AG04449 (cell line): Measurements from ENCODE around the gene MOGAT3.
A peak's percentile ranks its signal among the peaks of the same experiment; 100 is the strongest.

Source experiments
- CTCF ChIA-PET: fragments of 350-600 bp; formaldehyde crosslinking; extraction: SDS; loops from one replicate; lab custom pipeline; 2021; ENCODE audit warnings: antibody characterized with exemption; lab: Yijun Ruan, JAX
- POLR2A ChIA-PET: fragments of 400-600, 350-600 bp; formaldehyde crosslinking; extraction: SDS; loops from one replicate; lab custom pipeline; 2020; ENCODE audit warnings: antibody characterized with exemption, inconsistent platforms; lab: Yijun Ruan, JAX
- DNase-seq: peaks from one replicate; pipeline ENCODE4 v3.0.0-alpha.2; 2010; ENCODE audit warnings: low read depth, low spot score
- H3K4me3 ChIP-seq: 2 replicates; pipeline ENCODE4 v1.5.1; 2011; ENCODE audit warnings: low read depth, mild to moderate bottlenecking, control low read depth, low read length
- CTCF ChIP-seq: IDR thresholded peaks from one replicate; pipeline ENCODE4 v1.5.1; 2011; ENCODE audit warnings: mild to moderate bottlenecking, moderate library complexity, low read length, control low read depth, inconsistent platforms; ENCODE audit not compliant: insufficient read depth; ENCODE audit errors: missing control alignments

Gene MOGAT3

GRCh38 chr7:101225650-101226049 is 24.8 kb upstream of the MOGAT3 start:
- no peak for TF ChIP-seq CTCF
- POLR2A ChIA-PET, result interaction anchor here (1.9 kb wide), 1 partner anchor 8 kb away, joined by 11 read pairs; the partner anchor contains the start of genes PLOD3 and ZNHIT1
- H3K4me3 ChIP-seq, result no peak overlapping the region
- no peak for DNase-seq
- CTCF ChIA-PET, result interaction anchor here (0.6 to 5.2 kb wide), 4 partner anchors 8 to 33 kb away, joined by 3 to 46 read pairs (median 3); partner anchors contain the start of genes FIS1 and PLOD3

DNA sequence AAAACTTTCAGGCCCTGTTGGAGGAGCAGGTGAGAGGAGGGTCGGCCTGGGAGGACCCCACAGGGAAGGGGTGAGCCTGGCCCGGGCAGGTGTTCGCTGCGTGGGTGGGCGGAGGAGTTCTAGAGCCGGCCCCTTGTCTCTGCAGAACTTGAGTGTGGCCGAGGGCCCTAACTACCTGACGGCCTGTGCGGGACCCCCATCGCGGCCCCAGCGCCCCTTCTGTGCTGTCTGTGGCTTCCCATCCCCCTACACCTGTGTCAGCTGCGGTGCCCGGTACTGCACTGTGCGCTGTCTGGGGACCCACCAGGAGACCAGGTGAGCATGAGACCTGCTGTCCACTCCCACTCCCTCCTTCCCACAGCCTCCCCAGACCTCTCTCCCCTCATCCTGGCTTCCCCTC is 22.7 kb upstream of the MOGAT3 start:
- POLR2A ChIA-PET, result no interaction called here
- CTCF ChIA-PET, result interaction anchor here (1.6 to 1.8 kb wide), 2 partner anchors 20 to 79 kb away, joined by 5 to 6 read pairs; no protein-coding TSS in a partner anchor

DNA sequence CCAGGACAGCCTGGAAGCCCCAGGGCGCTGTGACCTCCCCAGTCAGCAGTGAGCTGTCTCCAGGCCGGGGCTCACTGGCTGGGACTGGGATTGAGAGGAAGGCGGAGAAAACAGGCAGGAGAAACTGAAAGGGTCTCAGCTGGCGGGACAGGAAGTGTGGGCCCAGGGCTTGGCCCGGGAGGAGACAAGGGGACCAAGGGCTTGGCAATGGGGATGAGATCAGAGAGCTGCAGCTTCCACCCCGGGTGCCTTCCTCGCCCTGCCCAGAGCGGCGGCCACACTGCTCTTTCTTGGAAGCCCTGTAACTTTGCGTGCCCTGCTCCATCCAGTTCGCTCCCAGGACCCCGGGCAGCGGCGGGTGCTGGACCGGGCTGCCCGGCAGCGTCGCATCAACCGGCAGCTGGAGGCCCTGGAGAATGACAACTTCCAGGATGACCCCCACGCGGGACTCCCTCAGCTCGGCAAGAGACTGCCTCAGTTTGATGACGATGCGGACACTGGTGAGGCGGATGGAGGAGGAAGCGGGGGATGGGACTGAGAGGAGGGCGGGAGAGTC is 21.5 kb upstream of the MOGAT3 start:
- CTCF ChIA-PET, result interaction anchor here (0.7 to 2.5 kb wide), 8 partner anchors 11 to 142 kb away, joined by 3 to 10 read pairs (median 4); no protein-coding TSS in a partner anchor

More for the DNA sequence above, 22.7 kb upstream of the MOGAT3 start:
- no peak overlapping the region for H3K4me3 ChIP-seq
- no peak for TF ChIP-seq CTCF
- no peak for DNase-seq

GRCh38 chr7:101220295-101220694 is 19.5 kb upstream of the MOGAT3 start:
- no peak for TF ChIP-seq CTCF
- ChIA-PET CTCF (interaction anchor here (0.7 to 9.8 kb wide), 6 partner anchors 9 to 126 kb away, joined by 3 to 86 read pairs (median 8); partner anchors contain the start of gene FIS1), POLR2A (interaction anchor here (0.7 kb wide), 1 partner anchor 72 kb away, joined by 3 read pairs; no protein-coding TSS in a partner anchor)
- DNase-seq, result no peak
- no peak overlapping the region for H3K4me3 ChIP-seq

More for the DNA sequence above, 21.5 kb upstream of the MOGAT3 start:
- POLR2A ChIA-PET, result no interaction called here
- TF ChIP-seq CTCF, result no peak
- H3K4me3 ChIP-seq, result no peak overlapping the region
- DNase-seq, result no peak

- DNase-seq, result no peak
- ChIA-PET POLR2A (interaction anchor here (0.6 to 2.3 kb wide), 13 partner anchors 8 to 344 kb away, joined by 3 to 14 read pairs (median 6); partner anchors contain the start of genes FIS1, SERPINE1, SRRT and TRIM56), CTCF (interaction anchor here (0.9 to 9.8 kb wide), 16 partner anchors 8 to 513 kb away, joined by 3 to 105 read pairs (median 6); partner anchors contain the start of genes CLDN15, FIS1 and POP7)
- TF ChIP-seq CTCF, result no peak
- peak overlapping the region; percentile 91 for H3K4me3 ChIP-seq
Observed at GRCh38 chr7:101218236-101219125, 17.6 kb upstream of the MOGAT3 start.
